Endothelial cell of umbilical vein (primary cell): ENCODE results near the gene GAS5. TPM values are rescaled to one million over a fixed set of nuclear protein-coding genes. Genes with fewer than 3 reads are reported as not detected.

Experiments used
- BruUV-seq: library from RNA; stranded (reverse); fragments of 400-500 nt; replicated peaks from 2 replicates; lab custom pipeline; 2021; lab: Mats Ljungman, UMichigan
- CTCF ChIA-PET: fragments of 300-600, 350-600 bp; sonication (Branson Sonifier 250); formaldehyde crosslinking; loops from one replicate; lab custom pipeline; 2021; ENCODE audit warnings: antibody characterized with exemption, inconsistent platforms; lab: Charles Lee
- POLR2A ChIA-PET: fragments of 300-600, 350-600 bp; sonication (Branson Sonifier 250); formaldehyde crosslinking; loops from one replicate; lab custom pipeline; 2021; ENCODE audit warnings: antibody characterized with exemption, inconsistent platforms; lab: Charles Lee
- DNase-seq: peaks from one replicate; pipeline ENCODE4 v3.0.0-alpha.2; 2011; ENCODE audit warnings: low read depth, low spot score
- FAIRE-seq: peaks from 2 replicates; lab custom pipeline; 2011; peaks lifted over from hg19 to GRCh38; lab: Jason Lieb, UNC
- H2AFZ ChIP-seq: 2 replicates; pipeline ENCODE4 v1.6.0; 2012; ENCODE audit warnings: low read depth, low read length, control low read depth, inconsistent platforms
- H3K27ac ChIP-seq: 2 replicates; pipeline ENCODE4 v1.5.1; 2011; ENCODE audit warnings: low read depth, mild to moderate bottlenecking, control low read depth, low read length, moderate library complexity; ENCODE audit not compliant: insufficient read depth
- H3K27me3 ChIP-seq, 2 experiments: 2 replicates each; pipeline versions ENCODE4 v1.6.0 to v1.6.1; 2011; ENCODE audit warnings: low read length in 2 of 2, mixed read lengths in 1 of 2; ENCODE audit not compliant: control insufficient read depth in 2 of 2, insufficient read depth in 2 of 2
- H3K36me3 ChIP-seq, 2 experiments: 2 replicates in 1 of 2; 3 replicates in 1 of 2; pipeline ENCODE4 v1.5.1; 2011; ENCODE audit warnings: low read length in 2 of 2, mild to moderate bottlenecking in 1 of 2, moderate library complexity in 1 of 2; ENCODE audit not compliant: control insufficient read depth in 2 of 2, insufficient read depth in 2 of 2; ENCODE audit errors: extremely low read depth in 1 of 2
- H3K4me1 ChIP-seq: 3 replicates; pipeline ENCODE4 v1.5.1; 2011; ENCODE audit warnings: mild to moderate bottlenecking, low read length; ENCODE audit not compliant: control insufficient read depth, insufficient read depth; ENCODE audit errors: extremely low read depth
- H3K4me2 ChIP-seq: 2 replicates; pipeline ENCODE4 v1.6.1; 2011; ENCODE audit warnings: low read length, control low read depth, mixed read lengths; ENCODE audit not compliant: insufficient read depth
- H3K4me3 ChIP-seq, 3 experiments: fragments of 200-600 bp in 1 of 3; sonication (generic), shearing (Covaris generic) in 1 of 3; replicated peaks in 1 of 3; 2 replicates each; pipeline ENCODE4 v1.5.1; 2011 to 2016; ENCODE audit warnings: control low read depth in 3 of 3, low read length in 3 of 3, mild to moderate bottlenecking in 2 of 3, inconsistent platforms in 1 of 3, low read depth in 1 of 3, moderate library complexity in 1 of 3; ENCODE audit not compliant: insufficient read depth in 1 of 3
- H3K79me2 ChIP-seq: 2 replicates; pipeline ENCODE4 v1.6.0; 2012; ENCODE audit warnings: low read length, inconsistent platforms; ENCODE audit not compliant: control insufficient read depth, insufficient read depth
- H3K9ac ChIP-seq: replicated peaks from 2 replicates; pipeline ENCODE3; 2011; ENCODE audit warnings: low read length, control low read depth; ENCODE audit not compliant: insufficient read depth; ENCODE audit errors: extremely low read depth
- H3K9me1 ChIP-seq: replicated peaks from 3 replicates; pipeline ENCODE4 v1.6.0; 2011; ENCODE audit warnings: mild to moderate bottlenecking, low read length; ENCODE audit not compliant: control insufficient read depth, insufficient read depth; ENCODE audit errors: extremely low read depth
- H3K9me3 ChIP-seq: replicated peaks from 2 replicates; pipeline ENCODE4 v1.5.1; 2012; ENCODE audit warnings: low read length, inconsistent platforms; ENCODE audit not compliant: control insufficient read depth, insufficient read depth
- H4K20me1 ChIP-seq: replicated peaks from 2 replicates; pipeline ENCODE3; 2011; ENCODE audit warnings: mild to moderate bottlenecking, low read length; ENCODE audit not compliant: control insufficient read depth, insufficient read depth; ENCODE audit errors: extremely low read depth
- CTCF ChIP-seq, 2 donors: IDR thresholded peaks; 1 replicate in 1 of 2; 2 replicates in 1 of 2; pipeline ENCODE4 v1.5.1; 2011; ENCODE audit warnings: low read length in 2 of 2, mild to moderate bottlenecking in 2 of 2, moderate library complexity in 2 of 2, control low read depth in 1 of 2, inconsistent platforms in 1 of 2, low read depth in 1 of 2; ENCODE audit not compliant: insufficient read depth in 1 of 2; ENCODE audit errors: extremely low read depth in 1 of 2
- EZH2 ChIP-seq: IDR thresholded peaks from 2 replicates; pipeline ENCODE4 v1.6.1; 2012; ENCODE audit warnings: borderline replicate concordance, low read depth, mild to moderate bottlenecking, moderate library complexity, low read length, inconsistent platforms; ENCODE audit not compliant: severe bottlenecking
- FOS ChIP-seq: IDR thresholded peaks from 2 replicates; pipeline ENCODE4 v1.6.1; 2011; ENCODE audit warnings: mild to moderate bottlenecking, low read length, moderate library complexity, borderline replicate concordance; ENCODE audit not compliant: insufficient read depth
- GATA2 ChIP-seq: IDR thresholded peaks from 2 replicates; pipeline ENCODE4 v1.7.0; 2011; ENCODE audit warnings: low read depth, mild to moderate bottlenecking, moderate library complexity, mixed read lengths, low read length; ENCODE audit not compliant: insufficient read length, insufficient read depth
- JUN ChIP-seq: IDR thresholded peaks from 2 replicates; pipeline ENCODE4 v1.6.1; 2011; ENCODE audit warnings: borderline replicate concordance, low read depth; ENCODE audit not compliant: insufficient read length, insufficient read depth
- MYC ChIP-seq: IDR thresholded peaks from one replicate; pipeline ENCODE4 v1.6.1; 2011; ENCODE audit warnings: mild to moderate bottlenecking, low read depth, low read length
- POLR2A ChIP-seq: IDR thresholded peaks from 2 replicates; pipeline ENCODE4 v1.6.1; 2012; ENCODE audit warnings: low read depth, mild to moderate bottlenecking, control low read depth, low read length
- POLR2AphosphoS5 ChIP-seq: IDR thresholded peaks from 2 replicates; pipeline ENCODE4 v1.6.1; 2012; ENCODE audit warnings: low read depth, mild to moderate bottlenecking, control low read depth, low read length, moderate library complexity; ENCODE audit not compliant: insufficient read depth
- dilution Hi-C: fragments of 300-500 bp; cut with MboI; formaldehyde crosslinking; loops from one replicate; pipeline ENCODE4 v1.15.0; 2019; ENCODE audit warnings: low sequenced_read_pairs; ENCODE audit not compliant: extremely low pct_ligation_motif_present
- intact Hi-C: fragments of 100-400 bp; cut with micrococcal nuclease; formaldehyde crosslinking; loops from one replicate; pipeline ENCODE4 v1.10.0; 2022
- polyA plus RNA-seq, 4 experiments: library from polyadenylated mRNA; depleted of rRNA in 3 of 4; stranded (reverse) in 3 of 4; unstranded in 1 of 4; fragments of >200 nt; gene quantifications; 2 replicates each; pipeline versions ENCODE4 v1.2.1 to v1.2.3, GENCODE V29; 2011 to 2012; ENCODE audit warnings: missing spikeins in 1 of 4
- total RNA-seq: library from RNA; stranded (reverse); gene quantifications from 2 replicates; pipeline ENCODE4 v1.2.3, GENCODE V29; 2021
- TF ChIP-seq, protein P1 (sequence below): IDR thresholded peaks from 2 replicates; pipeline ENCODE4 v1.6.1; 2011; ENCODE audit not compliant: insufficient read depth, insufficient read length

The GAS5 gene
- total and polyA plus RNA-seq, 2 donors (not counting 3 experiments of a cell fraction or from before 2014, with no cell fraction given): 343 to 492 TPM

DNA sequence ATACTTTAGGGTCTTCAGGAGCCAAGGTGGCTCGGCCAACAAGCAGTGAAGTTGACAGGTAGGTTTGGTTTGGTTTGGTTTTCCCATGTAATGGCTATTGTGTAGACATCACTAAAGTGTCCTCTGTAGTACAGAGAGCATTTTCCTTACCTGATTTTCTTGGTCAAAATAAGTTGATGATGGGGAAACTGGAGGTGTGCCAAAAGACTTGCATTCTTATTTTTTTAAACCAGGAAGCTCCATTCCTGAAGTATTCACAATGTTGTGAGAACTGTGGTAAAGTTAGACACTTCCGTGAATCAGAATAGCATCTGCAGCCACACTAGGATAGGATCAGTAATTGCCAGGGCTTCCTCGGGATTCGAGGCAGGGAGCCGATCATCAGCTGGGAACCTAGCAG, 3.3 kb upstream of the GAS5 start:
- intact Hi-C loops (loop anchor here (2.0 kb wide), 2 partner anchors 44 to 440 kb away; no protein-coding TSS in a partner anchor), dilution Hi-C loops (no loop called here)
- TF ChIP-seq, protein P1, sequence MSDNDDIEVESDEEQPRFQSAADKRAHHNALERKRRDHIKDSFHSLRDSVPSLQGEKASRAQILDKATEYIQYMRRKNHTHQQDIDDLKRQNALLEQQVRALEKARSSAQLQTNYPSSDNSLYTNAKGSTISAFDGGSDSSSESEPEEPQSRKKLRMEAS: no peak
- no peak for TF ChIP-seq POLR2A
- no peak for TF ChIP-seq GATA2
- TF ChIP-seq CTCF (IDR thresholded peaks at IDR 0.05; ENCODE audit: extremely low read depth in 1 of 2, insufficient read depth in 1 of 2, low read depth in 1 of 2, low read length in 2 of 2): no peak
- TF ChIP-seq POLR2AphosphoS5: no peak
- TF ChIP-seq FOS: no peak
- TF ChIP-seq JUN: no peak
- TF ChIP-seq EZH2: no peak
- TF ChIP-seq MYC: no peak
- Histone ChIP-seq H3K4me2 (peak overlapping the region; percentile 49), H3K9ac (no peak overlapping the region), H3K4me3 (peak overlapping the region in 1 of 3 experiments; percentile 20), H3K36me3 (peaks cover 0 to 8% of the 10 kb centered on the region in 2 experiments), H3K27me3 (no peaks in the 10 kb centered on the region), H3K9me3 (no peaks in the 10 kb centered on the region), H3K4me1 (peaks cover 30% of the 10 kb centered on the region), H3K9me1 (no peaks in the 10 kb centered on the region), H3K79me2 (peaks cover 17% of the 10 kb centered on the region), H3K27ac (peak overlapping the region; percentile 57), H2AFZ (peak overlapping the region; percentile 64), H4K20me1 (peaks cover 3% of the 10 kb centered on the region)
- POLR2A ChIA-PET: interaction anchor here (0.6 to 1.6 kb wide), 2 partner anchors 43 to 151 kb away, joined by 4 read pairs; partner anchors contain the start of gene RC3H1
- CTCF ChIA-PET: interaction anchor here (1.5 kb wide), 1 partner anchor 24 kb away, joined by 3 read pairs; no protein-coding TSS in a partner anchor
- peak; percentile 18 for FAIRE-seq
- peak; percentile 63 for DNase-seq
- no TSS peak for BruUV-seq
